IPS-NIHi7 (cell line): Measurements from ENCODE around the gene SMIM1.

Experiments
- DNase-seq: peaks from one replicate; pipeline ENCODE4 v3.0.0; 2012; ENCODE audit warnings: mixed read lengths; ENCODE audit errors: extremely low spot score

Gene SMIM1

DNA sequence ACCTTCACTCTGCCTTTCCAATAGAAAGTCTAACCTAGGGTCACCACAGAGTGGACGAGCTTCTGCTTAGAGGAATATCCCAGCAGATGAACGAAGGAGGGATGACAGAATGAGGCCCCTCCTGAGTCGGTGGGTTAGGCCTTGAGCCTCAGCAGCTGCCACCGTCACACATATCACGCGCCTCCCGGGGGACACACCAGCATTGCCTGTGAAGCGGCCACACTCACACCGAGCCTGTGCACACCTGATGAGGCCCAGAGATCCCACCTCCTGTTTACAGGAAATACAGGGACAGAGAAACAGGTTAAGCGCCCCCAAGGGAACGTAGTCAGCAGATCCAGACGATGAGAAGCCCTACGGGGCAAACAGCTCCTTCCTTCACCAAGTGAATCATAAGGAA, 48.9 kb downstream of the SMIM1 start:
- no peak for DNase-seq

DNA sequence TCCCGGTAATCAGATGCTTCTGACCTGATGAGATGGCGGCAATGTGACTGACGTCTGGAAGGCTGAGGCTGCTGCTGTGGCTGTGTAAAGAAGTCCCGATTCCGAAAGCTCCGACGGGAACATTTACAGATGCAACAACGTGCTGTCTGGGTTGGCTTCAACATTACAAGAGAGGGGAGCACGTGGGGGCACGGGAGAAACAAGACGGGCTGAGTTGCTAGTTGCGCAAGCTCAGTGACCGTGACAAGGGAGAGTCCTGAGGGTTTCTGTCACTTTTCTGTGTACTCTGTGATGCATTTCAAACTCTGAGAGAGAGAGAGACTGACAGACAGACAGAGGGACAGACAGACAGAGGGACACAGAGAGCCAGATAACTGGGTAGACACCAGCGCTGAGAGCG, 49.4 kb downstream of the SMIM1 start:
- DNase-seq = no peak

DNA sequence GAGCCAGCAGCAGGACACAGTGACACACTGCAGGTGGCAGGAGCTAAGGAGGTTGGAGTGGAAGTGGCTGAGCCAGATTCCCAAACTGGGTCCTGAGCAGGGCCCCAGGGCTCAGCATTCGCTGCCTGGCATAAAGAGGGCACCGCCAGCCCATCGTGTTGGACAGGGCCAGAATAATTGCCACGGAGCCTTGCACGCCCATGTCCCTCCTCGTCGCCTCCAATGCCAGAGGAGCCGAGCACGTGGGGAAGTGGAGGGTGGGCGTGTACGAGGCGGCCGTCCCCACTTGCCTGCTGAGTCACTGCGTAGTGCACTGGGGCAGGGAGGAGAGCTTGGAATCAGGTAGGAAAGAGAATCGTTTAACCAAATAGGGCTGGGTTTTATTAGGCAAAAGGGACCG, 49.9 kb downstream of the SMIM1 start:
- no peak for DNase-seq

DNA sequence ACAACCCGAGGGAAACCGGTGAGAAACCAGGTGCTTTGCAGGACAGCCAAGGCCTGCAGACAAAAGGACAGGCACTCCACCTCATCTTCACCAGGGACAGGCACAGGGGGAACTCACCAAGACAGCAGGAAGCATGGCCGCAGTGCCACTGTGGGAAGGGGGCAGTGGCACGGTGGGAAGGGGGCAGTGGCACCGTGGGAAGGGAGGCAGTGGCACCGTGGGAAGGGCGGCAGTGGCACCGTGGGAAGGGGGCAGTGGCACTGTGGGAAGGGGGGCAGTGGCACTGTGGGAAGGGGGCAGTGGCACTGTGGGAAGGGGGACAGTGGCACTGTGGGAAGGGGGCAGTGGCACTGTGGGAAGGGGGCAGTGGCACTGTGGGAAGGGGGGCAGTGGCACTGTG, 52.1 kb downstream of the SMIM1 start:
- no peak for DNase-seq

DNA sequence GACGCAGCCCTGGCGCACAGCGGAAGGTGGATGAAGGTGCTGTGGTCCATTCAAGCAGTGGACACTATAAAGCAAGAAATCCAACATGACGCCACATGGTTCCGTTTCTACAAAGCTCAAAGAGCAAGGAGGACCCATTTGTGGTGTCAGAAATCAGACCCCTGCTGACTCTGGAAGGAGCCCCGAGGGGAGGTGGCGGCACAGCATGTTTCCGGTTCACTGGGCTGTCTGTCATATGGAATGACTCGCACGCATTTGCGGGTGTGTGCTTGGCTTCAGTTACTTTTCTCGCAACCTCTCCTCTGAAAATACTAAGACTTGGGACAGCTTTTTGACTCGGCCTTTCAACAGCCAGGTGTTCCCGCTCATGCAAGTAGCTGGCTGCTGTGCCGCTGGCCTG, 52.8 kb downstream of the SMIM1 start:
- no peak for DNase-seq
